Natural killer cell (primary cell): ENCODE data around the gene PLEKHA8. TPM values are rescaled to one million over a fixed set of nuclear protein-coding genes. Genes with fewer than 3 reads are reported as not detected.

Experiments
- ATAC-seq, 3 donors: fragments of 150-1000 bp in 2 of 3; fragments of 200-7000 bp in 1 of 3; cut with Tn5 transposase; 1 replicate in 1 of 3; 2 replicates in 2 of 3; pipeline ENCODE4 v1.10.0; 2021; ENCODE audit warnings: mild to moderate bottlenecking in 2 of 3, moderate library complexity in 2 of 3
- DNase-seq, 2 donors: peaks; one replicate each; pipeline versions ENCODE4 v3.0.0 to v3.0.0-alpha.2; 2013 to 2021; ENCODE audit warnings: mixed read lengths in 1 of 2
- H3K27ac ChIP-seq: one replicate; pipeline ENCODE4 v1.5.1; 2013; ENCODE audit warnings: mild to moderate bottlenecking, low read length
- H3K27me3 ChIP-seq: one replicate; pipeline ENCODE4 v1.6.1; 2013; ENCODE audit warnings: low read length; ENCODE audit not compliant: control insufficient read depth, insufficient read depth
- H3K36me3 ChIP-seq: one replicate; pipeline ENCODE4 v1.6.1; 2013; ENCODE audit warnings: low read length; ENCODE audit not compliant: control insufficient read depth, insufficient read depth
- H3K4me1 ChIP-seq: one replicate; pipeline ENCODE4 v1.6.1; 2013; ENCODE audit warnings: low read length; ENCODE audit not compliant: control insufficient read depth, insufficient read depth
- H3K4me3 ChIP-seq: one replicate; pipeline ENCODE4 v1.5.1; 2013; ENCODE audit warnings: low read length
- H3K9me3 ChIP-seq: one replicate; pipeline ENCODE4 v1.6.1; 2013; ENCODE audit warnings: low read length; ENCODE audit not compliant: control insufficient read depth, insufficient read depth
- H3K27ac Mint-ChIP-seq, 2 donors: one replicate each; pipeline ENCODE4 v1.8.0; 2022; ENCODE audit warnings: mild to moderate bottlenecking in 2 of 2, mixed read lengths in 2 of 2, moderate library complexity in 1 of 2
- H3K27me3 Mint-ChIP-seq, 2 donors: one replicate each; pipeline ENCODE4 v1.8.0; 2022; ENCODE audit warnings: low read depth in 2 of 2, mixed read lengths in 2 of 2
- H3K36me3 Mint-ChIP-seq: one replicate; pipeline ENCODE4 v1.8.0; 2022; ENCODE audit warnings: mixed read lengths
- H3K4me1 Mint-ChIP-seq, 2 donors: one replicate each; pipeline ENCODE4 v1.8.0; 2022; ENCODE audit warnings: mixed read lengths in 2 of 2
- H3K4me3 Mint-ChIP-seq: one replicate; pipeline ENCODE4 v1.8.0; 2022; ENCODE audit warnings: mild to moderate bottlenecking, moderate library complexity, mixed read lengths
- H3K9me3 Mint-ChIP-seq, 2 donors: one replicate each; pipeline ENCODE4 v1.8.0; 2022; ENCODE audit warnings: mixed read lengths in 2 of 2
- CTCF ChIP-seq: fragments of 200-600 bp; IDR thresholded peaks from one replicate; pipeline ENCODE4 v1.8.0; 2022; ENCODE audit warnings: antibody characterized with exemption
- whole genome bisulfite sequencing: methylation state at CpG from one replicate; pipeline ENCODE4 v1.1.7; 2013; ENCODE audit warnings: missing lambda C conversion rate; ENCODE audit not compliant: insufficient coverage; 5-methylcytosine and 5-hydroxymethylcytosine counted together
- intact Hi-C: fragments of 100-400 bp; cut with micrococcal nuclease; formaldehyde crosslinking; loops from one replicate; pipeline ENCODE4 v1.14.2; 2022
- total RNA-seq, 4 donors: library from RNA; stranded (reverse); fragments of 120-200 nt in 1 of 4; gene quantifications; one replicate each; pipeline versions ENCODE4 v1.2.3 to v1.2.4, GENCODE V29; 2013 to 2022

The PLEKHA8 gene
- total RNA-seq, 3 donors from 2014 or later (not counting 1 experiment from before 2014, with no cell fraction given), result 8.7 to 12.8 (median 11.8) TPM

DNA sequence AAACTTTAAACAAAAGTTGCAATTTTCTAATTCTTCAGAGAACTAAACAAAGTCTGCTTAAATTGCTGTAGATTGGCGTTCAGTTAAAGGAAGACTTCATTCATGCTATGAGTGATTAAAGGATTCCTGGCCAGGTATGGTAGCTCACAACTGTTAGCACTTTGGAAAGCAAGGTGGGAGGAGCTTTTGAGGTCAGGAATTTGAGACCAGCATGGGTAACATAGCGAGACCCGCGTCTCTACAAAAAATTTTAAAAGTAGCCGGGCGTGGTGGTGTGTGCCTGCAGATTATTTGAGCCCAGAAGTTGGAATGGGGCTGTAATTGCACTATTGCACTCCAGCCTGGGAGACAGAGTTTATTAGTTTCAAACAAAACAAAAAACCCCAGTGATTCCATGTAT, 25.1 kb upstream of the PLEKHA8 start:
- intact Hi-C loops, result no loop called here
- no peak overlapping the region for H3K27ac ChIP-seq
- no peaks in the 10 kb centered on the region for H3K27me3 ChIP-seq
- Mint-ChIP-seq H3K4me1 (no peaks in the 10 kb centered on the region), H3K9me3 (no peaks in the 10 kb centered on the region), H3K36me3 (no peaks in the 10 kb centered on the region), H3K4me3 (no peak overlapping the region), H3K27ac (no peak overlapping the region), H3K27me3 (no peaks in the 10 kb centered on the region)
- no peak for ATAC-seq
- no peak for TF ChIP-seq CTCF
- H3K4me1 ChIP-seq, result no peaks in the 10 kb centered on the region
- no peak for DNase-seq
- 94% methylated on average over 6 of the region's 6 CpGs for WGBS
- H3K4me3 ChIP-seq, result no peak overlapping the region
- no peaks in the 10 kb centered on the region for H3K36me3 ChIP-seq
- H3K9me3 ChIP-seq, result no peaks in the 10 kb centered on the region

DNA sequence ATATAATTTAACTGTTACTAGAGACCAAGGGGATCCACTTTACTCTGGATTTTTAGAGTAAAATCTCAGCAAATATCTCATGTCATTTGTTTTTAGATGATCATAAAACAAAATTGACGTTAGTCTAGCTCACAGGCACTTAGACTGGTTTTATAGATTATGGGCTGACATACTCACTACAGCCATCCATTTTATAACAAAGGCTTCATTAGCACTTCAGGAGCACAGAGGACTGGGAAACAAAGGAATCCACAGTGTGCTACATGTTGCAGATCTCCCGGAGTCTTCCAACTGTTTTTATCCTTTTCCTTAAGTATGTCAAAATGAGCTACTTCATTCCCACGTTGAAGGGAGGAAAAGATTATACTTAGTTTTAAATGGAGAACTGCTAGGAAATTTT, 22.7 kb upstream of the PLEKHA8 start:
- ATAC-seq, result no peak
- 94% methylated on average over 2 of the region's 3 CpGs for WGBS

GRCh38 chr7:30010021-30010420, 18.2 kb upstream of the PLEKHA8 start:
- H3K4me3 ChIP-seq, result no peak overlapping the region
- no peaks in the 10 kb centered on the region for H3K36me3 Mint-ChIP-seq
- TF ChIP-seq CTCF, result no peak
- H3K4me1 Mint-ChIP-seq, result no peaks in the 10 kb centered on the region
- DNase-seq (no peak), ATAC-seq (no peak)
- intact Hi-C loops, result no loop called here
- H3K27ac Mint-ChIP-seq, result no peak overlapping the region
- H3K27me3 Mint-ChIP-seq, result no peaks in the 10 kb centered on the region
- no peaks in the 10 kb centered on the region for H3K9me3 Mint-ChIP-seq
- 88% methylated on average over 6 of the region's 6 CpGs for WGBS
- no peaks in the 10 kb centered on the region for H3K4me1 ChIP-seq
- H3K36me3 ChIP-seq, result peaks cover 3% of the 10 kb centered on the region
- H3K9me3 ChIP-seq, result no peaks in the 10 kb centered on the region
- H3K4me3 Mint-ChIP-seq, result no peak overlapping the region
- H3K27ac ChIP-seq, result no peak overlapping the region
- H3K27me3 ChIP-seq, result no peaks in the 10 kb centered on the region

More for the DNA sequence above, 22.7 kb upstream of the PLEKHA8 start:
- no peaks in the 10 kb centered on the region for H3K27me3 ChIP-seq
- no peaks in the 10 kb centered on the region for H3K36me3 ChIP-seq
- H3K4me1 ChIP-seq, result no peaks in the 10 kb centered on the region
- no peak overlapping the region for H3K27ac ChIP-seq
- Mint-ChIP-seq H3K36me3 (no peaks in the 10 kb centered on the region), H3K9me3 (no peaks in the 10 kb centered on the region), H3K4me3 (no peak overlapping the region), H3K4me1 (no peaks in the 10 kb centered on the region), H3K27ac (no peak overlapping the region), H3K27me3 (no peaks in the 10 kb centered on the region)
- no peak for TF ChIP-seq CTCF
- intact Hi-C loops, result no loop called here
- H3K4me3 ChIP-seq, result no peak overlapping the region
- no peaks in the 10 kb centered on the region for H3K9me3 ChIP-seq
- DNase-seq, result no peak

- no peaks in the 10 kb centered on the region for H3K4me1 ChIP-seq
- no peaks in the 10 kb centered on the region for H3K36me3 Mint-ChIP-seq
- no peak overlapping the region for H3K27ac ChIP-seq
- H3K9me3 ChIP-seq, result no peaks in the 10 kb centered on the region
- H3K27me3 Mint-ChIP-seq, result no peaks in the 10 kb centered on the region
- TF ChIP-seq CTCF, result no peak
- no peak overlapping the region for H3K4me3 ChIP-seq
- H3K4me1 Mint-ChIP-seq, result no peaks in the 10 kb centered on the region
- peaks cover 3% of the 10 kb centered on the region for H3K36me3 ChIP-seq
- intact Hi-C loops, result no loop called here
- H3K27me3 ChIP-seq, result no peaks in the 10 kb centered on the region
- H3K9me3 Mint-ChIP-seq, result no peaks in the 10 kb centered on the region
- DNase-seq (no peak), ATAC-seq (no peak)
- WGBS, result 100% methylated on average over 2 of the region's 3 CpGs
- H3K4me3 Mint-ChIP-seq, result no peak overlapping the region
- no peak overlapping the region for H3K27ac Mint-ChIP-seq
Measured at GRCh38 chr7:30012757-30013156, 15.5 kb upstream of the PLEKHA8 start.
